ENCODE results near the gene HMX3.

HMX3 gene

GRCh38 chr10:123180101-123181090, 44.6 kb downstream of the HMX3 start:
- no peak for DNase-seq
- ChIA-PET CTCF (no interaction called here), POLR2A (no interaction called here)
- Histone ChIP-seq H3K27me3 (replicated peaks in 2 of 5; ENCODE audit: control insufficient read depth in 4 of 5, insufficient read depth in 5 of 5, low read length in 4 of 5) (no peaks in the 10 kb centered on the region), H3K27ac (ENCODE audit: insufficient read depth in 1 of 2, low read depth in 1 of 2, low read length in 2 of 2, poor library complexity in 1 of 2, severe bottlenecking in 2 of 2) (no peak overlapping the region), H3K36me3 (ENCODE audit: control insufficient read depth in 4 of 4, insufficient read depth in 4 of 4, low read length in 3 of 4) (peaks cover 7 to 22% (median 9%) of the 10 kb centered on the region in 4 experiments), H3K4me1 (ENCODE audit: control extremely low read depth in 1 of 4, control insufficient read depth in 4 of 4, insufficient read depth in 4 of 4, low read length in 3 of 4) (no peaks in the 10 kb centered on the region), H3K9me3 (ENCODE audit: control extremely low read depth in 1 of 5, control insufficient read depth in 4 of 5, insufficient read depth in 2 of 5, low read depth in 1 of 5, low read length in 4 of 5) (peaks cover 2 to 15% (median 6%) of the 10 kb centered on the region in 5 experiments), H3K4me3 (ENCODE audit: control insufficient read depth in 1 of 7, extremely low read depth in 1 of 7, insufficient read depth in 4 of 7, low read depth in 2 of 7, low read length in 6 of 7) (no peak overlapping the region)
- 100% methylated on average over 2 of the region's 7 CpGs for WGBS (ENCODE audit: insufficient coverage)

- ChIA-PET CTCF (no interaction called here), POLR2A (no interaction called here)
- WGBS (ENCODE audit: insufficient coverage), result no CpG with 5 or more reads among the region's 2 CpGs
- Histone ChIP-seq H3K36me3 (ENCODE audit: control insufficient read depth in 4 of 4, insufficient read depth in 4 of 4, low read length in 3 of 4) (peaks cover 0 to 15% (median 5%) of the 10 kb centered on the region in 4 experiments), H3K4me1 (ENCODE audit: control extremely low read depth in 1 of 4, control insufficient read depth in 4 of 4, insufficient read depth in 4 of 4, low read length in 3 of 4) (no peaks in the 10 kb centered on the region), H3K9me3 (ENCODE audit: control extremely low read depth in 1 of 5, control insufficient read depth in 4 of 5, insufficient read depth in 2 of 5, low read depth in 1 of 5, low read length in 4 of 5) (peaks cover 2 to 25% (median 8%) of the 10 kb centered on the region in 5 experiments), H3K4me3 (ENCODE audit: control insufficient read depth in 1 of 7, extremely low read depth in 1 of 7, insufficient read depth in 4 of 7, low read depth in 2 of 7, low read length in 6 of 7) (no peak overlapping the region), H3K27me3 (replicated peaks in 2 of 5; ENCODE audit: control insufficient read depth in 4 of 5, insufficient read depth in 5 of 5, low read length in 4 of 5) (no peaks in the 10 kb centered on the region), H3K27ac (ENCODE audit: insufficient read depth in 1 of 2, low read depth in 1 of 2, low read length in 2 of 2, poor library complexity in 1 of 2, severe bottlenecking in 2 of 2) (no peak overlapping the region)
- DNase-seq, result no peak
These were observed 48.0 kb downstream of the HMX3 start for GRCh38 chr10:123183724-123184123.

DNA sequence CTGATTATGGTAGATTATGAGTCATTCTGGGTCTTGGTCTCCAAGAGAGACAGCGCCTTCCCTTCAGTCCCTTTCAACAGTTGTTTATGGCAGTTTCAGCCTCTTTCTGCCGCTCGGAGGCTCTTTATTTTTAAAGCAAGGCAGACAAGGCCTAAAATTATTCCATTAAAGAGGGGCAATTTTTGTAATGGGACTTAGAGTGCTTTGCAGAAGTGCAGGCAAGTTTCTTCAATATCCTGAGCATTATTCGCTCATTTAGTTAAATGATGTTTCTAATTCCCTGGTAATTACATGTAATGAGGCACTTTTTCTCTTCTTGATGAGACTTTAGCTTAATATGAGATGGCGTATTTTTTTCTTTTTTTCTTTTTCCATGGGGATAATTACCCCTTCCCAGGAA, 52.0 kb downstream of the HMX3 start:
- peaks cover 0 to 17% (median 5%) of the 10 kb centered on the region in 4 experiments for H3K36me3 ChIP-seq (ENCODE audit: control insufficient read depth in 4 of 4, insufficient read depth in 4 of 4, low read length in 3 of 4)
- peaks cover 2 to 23% (median 7%) of the 10 kb centered on the region in 5 experiments for H3K9me3 ChIP-seq (ENCODE audit: control extremely low read depth in 1 of 5, control insufficient read depth in 4 of 5, insufficient read depth in 2 of 5, low read depth in 1 of 5, low read length in 4 of 5)
- ChIA-PET POLR2A (interaction anchor here (0.6 kb wide), 1 partner anchor 111 kb away, joined by 3 read pairs; no protein-coding TSS in a partner anchor), CTCF (no interaction called here)
- no peak for DNase-seq
- H3K4me3 ChIP-seq (ENCODE audit: control insufficient read depth in 1 of 7, extremely low read depth in 1 of 7, insufficient read depth in 4 of 7, low read depth in 2 of 7, low read length in 6 of 7), result no peak overlapping the region
- H3K27me3 ChIP-seq (replicated peaks in 2 of 5; ENCODE audit: control insufficient read depth in 4 of 5, insufficient read depth in 5 of 5, low read length in 4 of 5), result no peaks in the 10 kb centered on the region
- WGBS (ENCODE audit: insufficient coverage), result 100% methylated on average over 2 of the region's 5 CpGs
- H3K27ac ChIP-seq (ENCODE audit: insufficient read depth in 1 of 2, low read depth in 1 of 2, low read length in 2 of 2, poor library complexity in 1 of 2, severe bottlenecking in 2 of 2), result no peak overlapping the region
- H3K4me1 ChIP-seq (ENCODE audit: control extremely low read depth in 1 of 4, control insufficient read depth in 4 of 4, insufficient read depth in 4 of 4, low read length in 3 of 4), result no peaks in the 10 kb centered on the region

Measured in common myeloid progenitor, CD34-positive (primary cell).